Tibial artery (tissue), 4 donors: ENCODE measurements around the gene ADAT3.
"Not testable (repeated sequence)": the region's sequence is repeated elsewhere in the genome, so short reads cannot be mapped to it uniquely, and the experiment has no call there.

Experiments used
- DNase-seq, 2 donors: peaks; one replicate each; pipeline ENCODE4 v3.0.0-alpha.2; 2019
- H3K27ac ChIP-seq, 2 donors: fragments of 200-600 bp; sonication (generic) in 1 of 2; 1 replicate in 1 of 2; 2 replicates in 1 of 2; pipeline ENCODE4 v1.5.1; 2018 to 2019; ENCODE audit warnings: mild to moderate bottlenecking in 1 of 2
- H3K27me3 ChIP-seq, 2 donors: fragments of 200-600 bp; sonication (generic) in 1 of 2; one replicate each; pipeline versions ENCODE4 v1.5.1 to v1.6.0; 2016 to 2019
- H3K36me3 ChIP-seq, 3 donors: fragments of 200-600 bp; sonication (generic) in 2 of 3; one replicate each; pipeline ENCODE4 v1.5.1; 2016 to 2019; ENCODE audit warnings: mild to moderate bottlenecking in 2 of 3
- H3K4me1 ChIP-seq, 4 donors: fragments of 200-600 bp; sonication (generic) in 2 of 4; 1 replicate in 3 of 4; 2 replicates in 1 of 4; pipeline ENCODE4 v1.5.1; 2016 to 2019
- H3K4me3 ChIP-seq, 2 donors: fragments of 200-600 bp; sonication (generic) in 1 of 2; 1 replicate in 1 of 2; 2 replicates in 1 of 2; pipeline ENCODE4 v1.5.1; 2018 to 2019; ENCODE audit warnings: mild to moderate bottlenecking in 2 of 2
- H3K9me3 ChIP-seq, 3 donors: fragments of 200-600 bp; sonication (generic) in 1 of 3; one replicate each; pipeline ENCODE4 v1.5.1; 2016 to 2019
- CTCF ChIP-seq, 2 experiments: fragments of 200-600 bp in 1 of 2; fragments of 450-650 bp in 1 of 2; IDR thresholded peaks; one replicate each; pipeline ENCODE4 v1.5.1; 2017 to 2019; ENCODE audit warnings: antibody characterized with exemption in 2 of 2, mild to moderate bottlenecking in 1 of 2, moderate library complexity in 1 of 2
- intact Hi-C: fragments of 100-400 bp; cut with DNase I; formaldehyde crosslinking; loops from one replicate; pipeline ENCODE4 v1.15.0; 2023; ENCODE audit warnings: low total_unique reads

Gene ADAT3

GRCh38 chr19:1874554-1875185, 30.5 kb upstream of the ADAT3 start:
- DNase-seq: no peak
- Histone ChIP-seq H3K9me3 (no peaks in the 10 kb centered on the region), H3K4me1 (peaks cover 0 to 51% (median 32%) of the 10 kb centered on the region in 4 donors), H3K36me3 (peaks cover 0 to 22% (median 4%) of the 10 kb centered on the region in 3 donors), H3K27ac (peak overlapping the region; percentile 94 to 96), H3K27me3 (no peaks in the 10 kb centered on the region), H3K4me3 (peak overlapping the region; percentile 93 to 94)
- intact Hi-C loops: no loop called here
- no peak for TF ChIP-seq CTCF (IDR thresholded peaks at IDR 0.05)

GRCh38 chr19:1875265-1875645, 29.9 kb upstream of the ADAT3 start:
- intact Hi-C loops: not testable (repeated sequence)
- H3K4me1 ChIP-seq: peaks cover 0 to 55% (median 32%) of the 10 kb centered on the region in 4 donors

GRCh38 chr19:1875646-1876495, 29.3 kb upstream of the ADAT3 start:
- no peaks in the 10 kb centered on the region for H3K27me3 ChIP-seq
- H3K9me3 ChIP-seq: no peaks in the 10 kb centered on the region
- DNase-seq: peak; percentile 94 to 95
- intact Hi-C loops: no loop called here
- H3K4me3 ChIP-seq: peak overlapping the region; percentile 93 to 94
- peaks cover 0 to 28% (median 3%) of the 10 kb centered on the region in 3 donors for H3K36me3 ChIP-seq
- H3K4me1 ChIP-seq: peaks cover 0 to 59% (median 35%) of the 10 kb centered on the region in 4 donors
- peak overlapping the region; percentile 94 to 96 for H3K27ac ChIP-seq
- peak in 1 of 2 experiments; percentile 19 for TF ChIP-seq CTCF (IDR thresholded peaks at IDR 0.05)

More at GRCh38 chr19:1875265-1875645, 29.9 kb upstream of the ADAT3 start:
- Histone ChIP-seq H3K4me3 (peak overlapping the region; percentile 93 to 94), H3K36me3 (peaks cover 0 to 27% (median 4%) of the 10 kb centered on the region in 3 donors), H3K27ac (peak overlapping the region; percentile 94 to 96)
- not testable (repeated sequence) for H3K27me3 ChIP-seq, H3K9me3 ChIP-seq, DNase-seq

- peaks cover 0 to 57% (median 38%) of the 10 kb centered on the region in 4 donors for H3K4me1 ChIP-seq
- peak overlapping the region; percentile 93 to 94 for H3K4me3 ChIP-seq
- peaks cover 0 to 23% (median 0%) of the 10 kb centered on the region in 3 donors for H3K36me3 ChIP-seq
- H3K27ac ChIP-seq: peak overlapping the region; percentile 94 to 96
- DNase-seq, H3K9me3 ChIP-seq, intact Hi-C loops, H3K27me3 ChIP-seq: not testable (repeated sequence)
Observed at GRCh38 chr19:1876496-1877279, 28.5 kb upstream of the ADAT3 start.

- peaks cover 0 to 23% (median 0%) of the 10 kb centered on the region in 3 donors for H3K36me3 ChIP-seq
- DNase-seq, H3K4me3 ChIP-seq, H3K9me3 ChIP-seq, H3K27me3 ChIP-seq, intact Hi-C loops, H3K27ac ChIP-seq: not testable (repeated sequence)
- H3K4me1 ChIP-seq: peaks cover 0 to 57% (median 43%) of the 10 kb centered on the region in 4 donors
Observed at GRCh38 chr19:1877280-1877660, 27.9 kb upstream of the ADAT3 start.

GRCh38 chr19:1878583-1878982, 26.6 kb upstream of the ADAT3 start:
- DNase-seq, H3K4me3 ChIP-seq, H3K27ac ChIP-seq, H3K9me3 ChIP-seq, H3K27me3 ChIP-seq, intact Hi-C loops: not testable (repeated sequence)
- peaks cover 0 to 57% (median 43%) of the 10 kb centered on the region in 4 donors for H3K4me1 ChIP-seq
- peaks cover 0 to 23% (median 0%) of the 10 kb centered on the region in 3 donors for H3K36me3 ChIP-seq

- peaks cover 0 to 23% (median 0%) of the 10 kb centered on the region in 3 donors for H3K36me3 ChIP-seq
- H3K27me3 ChIP-seq, H3K27ac ChIP-seq, intact Hi-C loops, H3K4me3 ChIP-seq, H3K9me3 ChIP-seq, DNase-seq: not testable (repeated sequence)
- peaks cover 0 to 58% (median 42%) of the 10 kb centered on the region in 4 donors for H3K4me1 ChIP-seq
Observed at GRCh38 chr19:1879982-1880381, 25.2 kb upstream of the ADAT3 start.
